K562 (cell line): ENCODE measurements around the gene TTC27.

Experiments used
- ARNT ChIP-seq, 2 experiments: fragments of 450-650 bp; IDR thresholded peaks; 2 replicates each; pipeline ENCODE4 v1.6.1; 2016; ENCODE audit warnings: mild to moderate bottlenecking in 1 of 2
- BDP1 ChIP-seq: IDR thresholded peaks from 3 replicates; pipeline ENCODE4 v1.6.1; 2011; ENCODE audit not compliant: insufficient read length, insufficient read depth
- BHLHE40 ChIP-seq: IDR thresholded peaks from 2 replicates; pipeline ENCODE4 v1.6.1; 2011; ENCODE audit warnings: low read length, improper control_type of control experiment
- BRF1 ChIP-seq: IDR thresholded peaks from 3 replicates; pipeline ENCODE4 v1.6.1; 2011; ENCODE audit warnings: borderline replicate concordance, mild to moderate bottlenecking; ENCODE audit not compliant: insufficient read length; ENCODE audit errors: extremely low read depth
- CEBPB ChIP-seq: fragments of 450-650 bp; IDR thresholded peaks from 2 replicates; pipeline ENCODE4 v1.6.1; 2016; ENCODE audit warnings: missing genetic modification characterization, missing compliant biosample characterization
- MAX ChIP-seq: sonication (generic); formaldehyde crosslinking; IDR thresholded peaks from 2 replicates; pipeline ENCODE4 v1.9.0; 2022; ENCODE audit warnings: mild to moderate bottlenecking, missing genetic modification reagents
- MLLT1 ChIP-seq, 2 experiments: fragments of 450-650 bp; IDR thresholded peaks; 2 replicates each; pipeline ENCODE4 v1.6.1; 2016
- PBX2 ChIP-seq, 2 experiments: IDR thresholded peaks in 1 of 2; conservative IDR thresholded peaks in 1 of 2; 2 replicates each; pipeline ENCODE4 v1.6.1; 2016; ENCODE audit warnings: low read depth in 2 of 2, mild to moderate bottlenecking in 1 of 2, missing compliant biosample characterization in 1 of 2, missing genetic modification characterization in 1 of 2, moderate library complexity in 1 of 2
- SMAD3 ChIP-seq: fragments of 450-650 bp; formaldehyde crosslinking; conservative IDR thresholded peaks from 2 replicates; pipeline ENCODE4 v1.4.0; 2020; ENCODE audit warnings: mild to moderate bottlenecking
- STAG1 ChIP-seq: sonication (generic); formaldehyde crosslinking; IDR thresholded peaks from 2 replicates; pipeline ENCODE4 v1.5.0; 2020; ENCODE audit warnings: missing genetic modification reagents, borderline replicate concordance
- TFAM ChIP-seq: fragments of 250-450 bp; sonication (Bioruptor Pico); conservative IDR thresholded peaks from 2 replicates; pipeline ENCODE4 v1.5.0; 2021; ENCODE audit warnings: mild to moderate bottlenecking, moderate library complexity
- ZNF121 ChIP-seq: sonication (generic); formaldehyde crosslinking; conservative IDR thresholded peaks from 2 replicates; pipeline ENCODE4 v1.8.0; 2022; ENCODE audit warnings: missing genetic modification reagents
- ZNF3 ChIP-seq: fragments of 250-450 bp; sonication (Bioruptor Pico); IDR thresholded peaks from 2 replicates; pipeline ENCODE4 v1.5.0; 2021; ENCODE audit warnings: mild to moderate bottlenecking, moderate library complexity
- ZNF408 ChIP-seq: fragments of 250-450 bp; sonication (Bioruptor Pico); IDR thresholded peaks from 2 replicates; pipeline ENCODE4 v1.4.0; 2020; ENCODE audit warnings: low read depth, mild to moderate bottlenecking, moderate library complexity

GRCh38 chr2:32856891-32857290, 229.0 kb downstream of the TTC27 start:
- TF ChIP-seq PBX2 (CRISPR knock-in tag; IDR thresholded peaks at IDR 0.05; ENCODE audit: low read depth) (no peak), PBX2 (tag; conservative IDR thresholded peaks at IDR 0.05; ENCODE audit: low read depth) (no peak), ZNF408 (CRISPR knock-in tag) (no peak), ZNF121 (no peak), CEBPB (tag) (no peak), ZNF3 (no peak), MLLT1 (IDR thresholded peaks at IDR 0.05) (no peak), BRF1 (no peak), BDP1 (no peak), TFAM (CRISPR knock-in tag) (no peak), BHLHE40 (no peak), SMAD3 (CRISPR knock-in tag) (no peak), STAG1 (no peak), ARNT (IDR thresholded peaks at IDR 0.05) (no peak), MAX (CRISPR knock-in tag) (no peak)
